GM23338 (cell line): Measurements from ENCODE around the gene CORO2A. TPM values are rescaled to one million over a fixed set of nuclear protein-coding genes. Genes with fewer than 3 reads are reported as not detected.

Source experiments
- ATAC-seq: fragments of 200-7000 bp; cut with Tn5 transposase; 3 replicates; pipeline ENCODE4 v1.9.1; 2020
- DNase-seq: peaks from one replicate; pipeline ENCODE4 v3.0.0-alpha.2; 2015; ENCODE audit warnings: low spot score
- H2AFZ ChIP-seq: fragments of 200-600 bp; sonication (generic); 2 replicates; pipeline ENCODE4 v1.8.0; 2016; ENCODE audit warnings: antibody characterized with exemption, mild to moderate bottlenecking, moderate library complexity
- H3F3A ChIP-seq: fragments of 200-600 bp; sonication (generic); replicated peaks from 2 replicates; pipeline ENCODE4 v1.8.0; 2017; ENCODE audit warnings: antibody characterized with exemption, mixed run types, low read depth
- H3K27ac ChIP-seq: fragments of 200-600 bp; sonication (generic); 2 replicates; pipeline ENCODE4 v1.6.1; 2016; ENCODE audit warnings: low read depth
- H3K27me3 ChIP-seq: fragments of 200-600 bp; sonication (generic); 2 replicates; pipeline ENCODE4 v1.8.0; 2016; ENCODE audit warnings: mild to moderate bottlenecking, mixed run types, moderate library complexity; ENCODE audit not compliant: insufficient read depth
- H3K36me3 ChIP-seq: fragments of 200-600 bp; sonication (generic); 2 replicates; pipeline ENCODE4 v1.8.0; 2016; ENCODE audit warnings: mild to moderate bottlenecking; ENCODE audit not compliant: insufficient read depth
- H3K4me1 ChIP-seq: fragments of 200-600 bp; sonication (generic); 2 replicates; pipeline ENCODE4 v1.8.0; 2016; ENCODE audit warnings: mild to moderate bottlenecking, moderate library complexity; ENCODE audit not compliant: insufficient read depth
- H3K4me2 ChIP-seq: fragments of 200-600 bp; sonication (generic); 2 replicates; pipeline ENCODE4 v1.7.1; 2017; ENCODE audit warnings: mixed run types
- H3K4me3 ChIP-seq: fragments of 200-600 bp; sonication (generic); 2 replicates; pipeline ENCODE4 v1.6.1; 2016; ENCODE audit warnings: mixed run types
- H3K79me2 ChIP-seq: fragments of 200-600 bp; sonication (generic); replicated peaks from 2 replicates; pipeline ENCODE4 v1.8.0; 2017; ENCODE audit warnings: mild to moderate bottlenecking; ENCODE audit not compliant: insufficient read depth
- H3K9me2 ChIP-seq: fragments of 200-600 bp; sonication (generic); 2 replicates; pipeline ENCODE4 v1.8.0; 2017; ENCODE audit not compliant: insufficient read depth
- H4K20me1 ChIP-seq: fragments of 200-600 bp; sonication (generic); replicated peaks from 2 replicates; pipeline ENCODE4 v1.8.0; 2017; ENCODE audit warnings: mild to moderate bottlenecking; ENCODE audit not compliant: insufficient read depth
- H3K27ac Mint-ChIP-seq: 2 replicates; pipeline ENCODE4 v1.8.0; 2020; ENCODE audit warnings: inconsistent platforms, mild to moderate bottlenecking, moderate library complexity, mixed read lengths
- H3K27me3 Mint-ChIP-seq: 3 replicates; pipeline ENCODE4 v1.8.0; 2022; ENCODE audit warnings: low read depth, mild to moderate bottlenecking, moderate library complexity, mixed read lengths, inconsistent platforms; ENCODE audit not compliant: insufficient read depth, poor library complexity
- H3K36me3 Mint-ChIP-seq: 3 replicates; pipeline ENCODE4 v1.8.0; 2021; ENCODE audit warnings: low read depth, mild to moderate bottlenecking, inconsistent platforms, moderate library complexity, mixed read lengths
- H3K4me1 Mint-ChIP-seq: 3 replicates; pipeline ENCODE4 v1.8.0; 2020; ENCODE audit warnings: mild to moderate bottlenecking, inconsistent platforms, mixed read lengths
- H3K4me3 Mint-ChIP-seq: 3 replicates; pipeline ENCODE4 v1.8.0; 2021; ENCODE audit warnings: moderate library complexity, mild to moderate bottlenecking, inconsistent platforms, mixed read lengths
- H3K9me3 Mint-ChIP-seq: 3 replicates; pipeline ENCODE4 v1.8.0; 2020; ENCODE audit warnings: moderate library complexity, mild to moderate bottlenecking, inconsistent platforms, mixed read lengths
- ETS1 ChIP-seq: IDR thresholded peaks from 2 replicates; pipeline ENCODE4 v1.6.1; 2016; ENCODE audit warnings: antibody characterized with exemption
- JUNB ChIP-seq: IDR thresholded peaks from one replicate; pipeline ENCODE4 v1.6.1; 2016; ENCODE audit warnings: antibody characterized with exemption; ENCODE audit not compliant: unreplicated experiment
- REST ChIP-seq: IDR thresholded peaks from one replicate; pipeline ENCODE4 v1.6.1; 2018; ENCODE audit warnings: antibody characterized with exemption; ENCODE audit not compliant: unreplicated experiment
- STAT1 ChIP-seq: IDR thresholded peaks from one replicate; pipeline ENCODE4 v1.6.1; 2016; ENCODE audit warnings: antibody characterized with exemption; ENCODE audit not compliant: unreplicated experiment
- ZNF114 ChIP-seq: fragments of 250-450 bp; sonication (Bioruptor Pico); IDR thresholded peaks from 2 replicates; pipeline ENCODE4 v1.5.0; 2020; ENCODE audit warnings: mild to moderate bottlenecking, moderate library complexity
- ZNF331 ChIP-seq: fragments of 250-450 bp; sonication (Bioruptor Pico); IDR thresholded peaks from 2 replicates; pipeline ENCODE4 v1.5.0; 2020; ENCODE audit warnings: low read depth, mild to moderate bottlenecking, moderate library complexity
- ZNF462 ChIP-seq: fragments of 250-450 bp; sonication (Bioruptor Pico); IDR thresholded peaks from 2 replicates; pipeline ENCODE4 v1.5.0; 2020; ENCODE audit warnings: mild to moderate bottlenecking, moderate library complexity
- polyA plus RNA-seq: library from polyadenylated mRNA; unstranded; fragments of >200 nt; fragmentation: Nextera tagmentation; extraction: Ambion mirVana; gene quantifications from 2 replicates; pipeline ENCODE4 v1.2.1, GENCODE V29; 2016
- total RNA-seq: library from RNA; depleted of rRNA; stranded (reverse); fragments of >200 nt; shearing (Covaris generic); gene quantifications from 2 replicates; pipeline ENCODE4 v1.2.3, GENCODE V29; 2014

CORO2A gene
- total and polyA plus RNA-seq, 2 experiments from 2014 or later, result 12.9 to 27.6 TPM

- TF ChIP-seq REST (no peak), ETS1 (no peak), JUNB (no peak)
Observed at GRCh38 chr9:98210435-98210834, 18.0 kb upstream of the CORO2A start (continued).

- Histone ChIP-seq H3K27ac (no peak overlapping the region), H4K20me1 (no peaks in the 10 kb centered on the region; the same call in 1 of the 2 replicates), H3K79me2 (no peaks in the 10 kb centered on the region), H3K9me2 (no peaks in the 10 kb centered on the region), H3K4me2 (no peak overlapping the region), H3F3A (no peaks in the 10 kb centered on the region), H3K27me3 (no peaks in the 10 kb centered on the region), H3K4me1 (peaks cover 14% of the 10 kb centered on the region; the same call in 1 of the 2 replicates), H3K4me3 (no peak overlapping the region), H3K36me3 (no peaks in the 10 kb centered on the region; the same call in 1 of the 2 replicates), H2AFZ (no peak overlapping the region)
- Mint-ChIP-seq H3K27me3 (peaks cover 7% of the 10 kb centered on the region), H3K27ac (no peak overlapping the region), H3K36me3 (peaks cover 40% of the 10 kb centered on the region), H3K9me3 (peaks cover 16% of the 10 kb centered on the region), H3K4me3 (no peak overlapping the region), H3K4me1 (peaks cover 12% of the 10 kb centered on the region)
- DNase-seq (no peak), ATAC-seq (no peak)
- TF ChIP-seq STAT1 (no peak), REST (no peak), ZNF114 (CRISPR knock-in tag) (no peak), JUNB (no peak), ZNF462 (CRISPR knock-in tag) (no peak), ZNF331 (CRISPR knock-in tag) (no peak)
Observed at GRCh38 chr9:98209530-98209929, 17.1 kb upstream of the CORO2A start.
